ENCODE data around the gene CDK6.

DNA sequence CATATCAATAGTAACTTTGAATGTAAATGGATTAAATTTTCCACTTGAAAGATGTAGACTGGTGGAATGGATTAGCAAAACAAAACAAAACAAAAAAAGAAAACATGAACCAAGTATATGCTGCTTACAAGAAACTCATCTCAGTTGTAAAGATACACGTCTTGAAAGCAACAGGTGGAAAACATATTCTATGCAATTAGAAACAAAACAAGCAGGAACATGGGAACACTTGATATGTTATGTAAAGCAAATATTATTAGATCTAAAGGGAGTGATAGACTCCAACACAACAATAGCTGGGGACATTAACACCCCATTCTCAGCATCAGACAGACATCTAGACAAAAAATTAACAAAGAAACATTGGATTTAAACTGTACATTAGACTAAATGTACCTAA lies 46.4 kb upstream of the CDK6 start:
- TF ChIP-seq, protein P1, sequence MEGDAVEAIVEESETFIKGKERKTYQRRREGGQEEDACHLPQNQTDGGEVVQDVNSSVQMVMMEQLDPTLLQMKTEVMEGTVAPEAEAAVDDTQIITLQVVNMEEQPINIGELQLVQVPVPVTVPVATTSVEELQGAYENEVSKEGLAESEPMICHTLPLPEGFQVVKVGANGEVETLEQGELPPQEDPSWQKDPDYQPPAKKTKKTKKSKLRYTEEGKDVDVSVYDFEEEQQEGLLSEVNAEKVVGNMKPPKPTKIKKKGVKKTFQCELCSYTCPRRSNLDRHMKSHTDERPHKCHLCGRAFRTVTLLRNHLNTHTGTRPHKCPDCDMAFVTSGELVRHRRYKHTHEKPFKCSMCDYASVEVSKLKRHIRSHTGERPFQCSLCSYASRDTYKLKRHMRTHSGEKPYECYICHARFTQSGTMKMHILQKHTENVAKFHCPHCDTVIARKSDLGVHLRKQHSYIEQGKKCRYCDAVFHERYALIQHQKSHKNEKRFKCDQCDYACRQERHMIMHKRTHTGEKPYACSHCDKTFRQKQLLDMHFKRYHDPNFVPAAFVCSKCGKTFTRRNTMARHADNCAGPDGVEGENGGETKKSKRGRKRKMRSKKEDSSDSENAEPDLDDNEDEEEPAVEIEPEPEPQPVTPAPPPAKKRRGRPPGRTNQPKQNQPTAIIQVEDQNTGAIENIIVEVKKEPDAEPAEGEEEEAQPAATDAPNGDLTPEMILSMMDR (IDR thresholded peaks at IDR 0.05): no peak
- no peak for TF ChIP-seq EP300 (IDR thresholded peaks at IDR 0.05; ENCODE audit: low read depth)
- no peak for TF ChIP-seq POLR2A (IDR thresholded peaks at IDR 0.05)

All from transverse colon (tissue), 3 donors.